CD14-positive monocyte (primary cell): ENCODE results near the gene STAT3. TPM values are rescaled to one million over a fixed set of nuclear protein-coding genes. Genes with fewer than 3 reads are reported as not detected.

Experiments
- DNase-seq, 3 donors: peaks; one replicate each; pipeline ENCODE4 v3.0.0-alpha.2; 2011 to 2022
- H2AFZ ChIP-seq: 2 replicates; pipeline ENCODE4 v1.6.0; 2012; ENCODE audit warnings: mild to moderate bottlenecking, low read depth, low read length, inconsistent platforms; ENCODE audit not compliant: insufficient read depth, poor library complexity, severe bottlenecking
- H3K27ac ChIP-seq, 2 donors: 1 replicate in 1 of 2; 2 replicates in 1 of 2; pipeline ENCODE4 v1.5.1; 2012 to 2013; ENCODE audit warnings: low read length in 2 of 2, control low read depth in 1 of 2, inconsistent platforms in 1 of 2, low read depth in 1 of 2, mild to moderate bottlenecking in 1 of 2
- H3K27me3 ChIP-seq, 2 donors: one replicate each; pipeline versions ENCODE4 v1.6.0 to v1.6.1; 2011 to 2013; ENCODE audit warnings: low read length in 2 of 2; ENCODE audit not compliant: control insufficient read depth in 2 of 2, insufficient read depth in 2 of 2
- H3K36me3 ChIP-seq, 2 donors: replicated peaks in 1 of 2; 1 replicate in 1 of 2; 2 replicates in 1 of 2; pipeline versions ENCODE4 v1.5.1 to v1.6.1; 2012 to 2013; ENCODE audit warnings: low read length in 2 of 2, control low read depth in 1 of 2, inconsistent platforms in 1 of 2, mild to moderate bottlenecking in 1 of 2; ENCODE audit not compliant: insufficient read depth in 2 of 2, control insufficient read depth in 1 of 2
- H3K4me1 ChIP-seq, 2 donors: 1 replicate in 1 of 2; 2 replicates in 1 of 2; pipeline versions ENCODE4 v1.5.1 to v1.6.1; 2012 to 2013; ENCODE audit warnings: low read length in 2 of 2, control low read depth in 1 of 2, inconsistent platforms in 1 of 2, mild to moderate bottlenecking in 1 of 2, moderate library complexity in 1 of 2; ENCODE audit not compliant: insufficient read depth in 2 of 2, control insufficient read depth in 1 of 2
- H3K4me2 ChIP-seq: replicated peaks from 2 replicates; pipeline ENCODE3; 2012; ENCODE audit warnings: low read length, moderate library complexity, mild to moderate bottlenecking; ENCODE audit not compliant: poor library complexity, severe bottlenecking; ENCODE audit errors: extremely low read depth
- H3K4me3 ChIP-seq, 3 experiments: fragments of 200-600 bp in 1 of 3; sonication (generic) in 1 of 3; replicated peaks in 1 of 3; 1 replicate in 2 of 3; 2 replicates in 1 of 3; pipeline ENCODE4 v1.5.1; 2011 to 2013; ENCODE audit warnings: low read length in 3 of 3, mild to moderate bottlenecking in 3 of 3, control low read depth in 2 of 3, low read depth in 2 of 3, inconsistent platforms in 1 of 3, moderate library complexity in 1 of 3
- H3K79me2 ChIP-seq: 2 replicates; pipeline ENCODE4 v1.6.0; 2012; ENCODE audit warnings: mild to moderate bottlenecking, control low read depth, inconsistent platforms, low read length, moderate library complexity; ENCODE audit not compliant: insufficient read depth
- H3K9ac ChIP-seq: 2 replicates; pipeline ENCODE4 v1.6.0; 2017; ENCODE audit warnings: low read length, mild to moderate bottlenecking; ENCODE audit not compliant: insufficient read depth, poor library complexity, severe bottlenecking
- H3K9me3 ChIP-seq, 2 donors: replicated peaks in 1 of 2; 1 replicate in 1 of 2; 2 replicates in 1 of 2; pipeline versions ENCODE4 v1.5.1 to v1.6.1; 2012 to 2013; ENCODE audit warnings: low read length in 2 of 2, control low read depth in 1 of 2; ENCODE audit not compliant: control insufficient read depth in 1 of 2, insufficient read depth in 1 of 2
- H4K20me1 ChIP-seq: 2 replicates; pipeline ENCODE4 v1.6.0; 2012; ENCODE audit warnings: mild to moderate bottlenecking, low read length, control low read depth, moderate library complexity; ENCODE audit not compliant: insufficient read depth
- H3K27ac Mint-ChIP-seq, 7 donors: one replicate each; pipeline ENCODE4 v1.8.0; 2020; ENCODE audit warnings: mild to moderate bottlenecking in 7 of 7, mixed read lengths in 7 of 7, moderate library complexity in 6 of 7, inconsistent platforms in 2 of 7
- H3K27me3 Mint-ChIP-seq, 3 donors: one replicate each; pipeline ENCODE4 v1.8.0; 2021 to 2022; ENCODE audit warnings: low read depth in 3 of 3, mild to moderate bottlenecking in 3 of 3, mixed read lengths in 3 of 3, moderate library complexity in 3 of 3, inconsistent platforms in 1 of 3
- H3K36me3 Mint-ChIP-seq, 2 donors: one replicate each; pipeline ENCODE4 v1.8.0; 2020; ENCODE audit warnings: mixed read lengths in 2 of 2, inconsistent platforms in 1 of 2, mild to moderate bottlenecking in 1 of 2
- H3K4me1 Mint-ChIP-seq: one replicate; pipeline ENCODE4 v1.8.0; 2020; ENCODE audit warnings: mild to moderate bottlenecking, mixed read lengths
- H3K4me3 Mint-ChIP-seq, 2 donors: one replicate each; pipeline ENCODE4 v1.8.0; 2020; ENCODE audit warnings: mild to moderate bottlenecking in 2 of 2, mixed read lengths in 2 of 2, moderate library complexity in 1 of 2
- H3K9me3 Mint-ChIP-seq, 7 donors: one replicate each; pipeline ENCODE4 v1.8.0; 2020 to 2022; ENCODE audit warnings: mixed read lengths in 7 of 7, mild to moderate bottlenecking in 6 of 7, moderate library complexity in 6 of 7, inconsistent platforms in 2 of 7
- CTCF ChIP-seq: fragments of 200-600 bp; IDR thresholded peaks from one replicate; pipeline ENCODE4 v1.8.0; 2022; ENCODE audit warnings: antibody characterized with exemption, mild to moderate bottlenecking
- WGBS: methylation state at CpG from one replicate; pipeline ENCODE4 v1.1.5; 2013; ENCODE audit warnings: missing lambda C conversion rate; ENCODE audit not compliant: insufficient coverage; 5-methylcytosine and 5-hydroxymethylcytosine counted together
- intact Hi-C, 2 donors: fragments of 100-400 bp; cut with micrococcal nuclease; formaldehyde crosslinking; loops; one replicate each; pipeline versions ENCODE4 v1.15.0 to v1.15.1; 2023
- polyA plus RNA-seq, 3 donors: library from polyadenylated mRNA; depleted of rRNA in 1 of 3; unstranded in 2 of 3; stranded (reverse) in 1 of 3; fragments of 300-500 nt in 2 of 3; fragments of >200 nt in 1 of 3; fragmentation: Illumina TruSeq in 2 of 3; gene quantifications; 1 replicate in 2 of 3; 2 replicates in 1 of 3; pipeline ENCODE4 v1.2.3, GENCODE V29; 2012 to 2021

The STAT3 gene
- polyA plus RNA-seq, 3 donors, result 73.0 to 155 (median 110) TPM

- peaks cover 16% of the 10 kb centered on the region for H3K4me1 Mint-ChIP-seq
- peak overlapping the region in 1 of 2 donors; percentile 35 for H3K4me3 Mint-ChIP-seq
- H3K27ac ChIP-seq, result no peak overlapping the region
- H3K27ac Mint-ChIP-seq, result peak overlapping the region in 3 of 7 donors; percentile 13 to 57 (median 50)
- peak in 1 of 3 donors; percentile 19 for DNase-seq
- H3K79me2 ChIP-seq, result no peaks in the 10 kb centered on the region
- intact Hi-C loops, result loop anchor here (1.0 to 2.0 kb wide), 2 partner anchors 83 to 84 kb away; no protein-coding TSS in a partner anchor
- H3K4me2 ChIP-seq, result no peak overlapping the region
- H3K9me3 Mint-ChIP-seq, result peaks cover 0 to 2% (median 0%) of the 10 kb centered on the region in 7 donors
- H2AFZ ChIP-seq, result no peak overlapping the region
- no peak overlapping the region for H3K9ac ChIP-seq
- H3K4me3 ChIP-seq, result no peak overlapping the region
- H3K36me3 ChIP-seq, result no peaks in the 10 kb centered on the region
- H3K36me3 Mint-ChIP-seq, result no peaks in the 10 kb centered on the region
- WGBS, result 88% methylated on average over 4 of the region's 5 CpGs
- TF ChIP-seq CTCF, result no peak
- no peaks in the 10 kb centered on the region for H3K9me3 ChIP-seq
- H4K20me1 ChIP-seq, result no peaks in the 10 kb centered on the region
- H3K4me1 ChIP-seq, result peaks cover 14 to 17% of the 10 kb centered on the region in 2 donors
- peaks cover 0 to 7% of the 10 kb centered on the region in 2 donors for H3K27me3 ChIP-seq
- peaks cover 13 to 16% (median 16%) of the 10 kb centered on the region in 3 donors for H3K27me3 Mint-ChIP-seq
Measured at GRCh38 chr17:42406615-42407288, 18.5 kb upstream of the STAT3 start.

GRCh38 chr17:42405963-42406495 is 17.8 kb upstream of the STAT3 start:
- TF ChIP-seq CTCF, result peak; percentile 84
- no peaks in the 10 kb centered on the region for H3K36me3 ChIP-seq
- Mint-ChIP-seq H3K36me3 (no peaks in the 10 kb centered on the region), H3K4me3 (no peak overlapping the region), H3K27ac (no peak overlapping the region), H3K27me3 (peaks cover 13 to 16% (median 16%) of the 10 kb centered on the region in 3 donors), H3K4me1 (peaks cover 16% of the 10 kb centered on the region), H3K9me3 (peaks cover 0 to 2% (median 0%) of the 10 kb centered on the region in 7 donors)
- DNase-seq, result peak; percentile 65 to 74 (median 74)
- no peaks in the 10 kb centered on the region for H3K79me2 ChIP-seq
- WGBS, result 58% methylated on average over 13 of the region's 26 CpGs
- intact Hi-C loops, result loop anchor here (1.0 to 2.0 kb wide), 2 partner anchors 83 kb away; no protein-coding TSS in a partner anchor
- H3K27ac ChIP-seq, result no peak overlapping the region
- H3K4me3 ChIP-seq, result no peak overlapping the region
- peaks cover 0 to 7% of the 10 kb centered on the region in 2 donors for H3K27me3 ChIP-seq
- no peaks in the 10 kb centered on the region for H4K20me1 ChIP-seq
- H3K4me1 ChIP-seq, result peaks cover 14 to 17% of the 10 kb centered on the region in 2 donors
- H2AFZ ChIP-seq, result no peak overlapping the region
- H3K9me3 ChIP-seq, result no peaks in the 10 kb centered on the region
- H3K9ac ChIP-seq, result no peak overlapping the region
- no peak overlapping the region for H3K4me2 ChIP-seq
